KMS-11 (cell line): ENCODE results near the gene TACR1.

Source experiments
- H2AFZ ChIP-seq: fragments of 200-600 bp; sonication (generic); 2 replicates; pipeline ENCODE4 v1.6.1; 2016; ENCODE audit warnings: antibody characterized with exemption, mixed run types, low read depth
- H3K27ac ChIP-seq: fragments of 200-600 bp; sonication (generic); 2 replicates; pipeline ENCODE4 v1.6.1; 2016; ENCODE audit warnings: mild to moderate bottlenecking, mixed run types
- H3K27me3 ChIP-seq: fragments of 200-600 bp; sonication (generic); 2 replicates; pipeline ENCODE4 v1.6.1; 2017; ENCODE audit warnings: mild to moderate bottlenecking, low read depth, mixed run types, moderate library complexity; ENCODE audit not compliant: insufficient read depth
- H3K36me3 ChIP-seq: fragments of 200-600 bp; sonication (generic); 2 replicates; pipeline ENCODE4 v1.6.1; 2017; ENCODE audit warnings: mild to moderate bottlenecking, mixed run types; ENCODE audit not compliant: insufficient read depth
- H3K4me1 ChIP-seq: fragments of 200-600 bp; sonication (generic); 2 replicates; pipeline ENCODE4 v1.6.1; 2016; ENCODE audit warnings: mild to moderate bottlenecking, low read depth, mixed run types; ENCODE audit not compliant: poor library complexity, severe bottlenecking
- H3K4me2 ChIP-seq: fragments of 200-600 bp; sonication (generic); 2 replicates; pipeline ENCODE4 v1.7.0; 2016; ENCODE audit warnings: mild to moderate bottlenecking, mixed run types
- H3K4me3 ChIP-seq: fragments of 200-600 bp; sonication (generic); IDR thresholded peaks from 2 replicates; pipeline ENCODE4 v1.6.1; 2017; ENCODE audit warnings: low read depth, low read length, mixed read lengths; ENCODE audit not compliant: insufficient read depth
- H3K79me2 ChIP-seq: fragments of 200-600 bp; sonication (generic); 2 replicates; pipeline ENCODE4 v1.6.1; 2016; ENCODE audit warnings: low read depth, mixed run types; ENCODE audit not compliant: insufficient read depth
- H3K9ac ChIP-seq: fragments of 200-600 bp; sonication (generic); 2 replicates; pipeline ENCODE4 v1.6.1; 2016; ENCODE audit warnings: mild to moderate bottlenecking, mixed run types
- H4K20me1 ChIP-seq: fragments of 200-600 bp; sonication (generic); 2 replicates; pipeline ENCODE4 v1.6.1; 2016; ENCODE audit warnings: mild to moderate bottlenecking, mixed run types; ENCODE audit not compliant: insufficient read depth
- TF ChIP-seq, protein P1 (sequence below): fragments of 200-600 bp; sonication (generic); conservative IDR thresholded peaks from 2 replicates; pipeline ENCODE4 v1.6.1; 2017; ENCODE audit warnings: low read depth, mild to moderate bottlenecking, antibody characterized with exemption, low read length, moderate library complexity, mixed read lengths

The TACR1 gene

DNA sequence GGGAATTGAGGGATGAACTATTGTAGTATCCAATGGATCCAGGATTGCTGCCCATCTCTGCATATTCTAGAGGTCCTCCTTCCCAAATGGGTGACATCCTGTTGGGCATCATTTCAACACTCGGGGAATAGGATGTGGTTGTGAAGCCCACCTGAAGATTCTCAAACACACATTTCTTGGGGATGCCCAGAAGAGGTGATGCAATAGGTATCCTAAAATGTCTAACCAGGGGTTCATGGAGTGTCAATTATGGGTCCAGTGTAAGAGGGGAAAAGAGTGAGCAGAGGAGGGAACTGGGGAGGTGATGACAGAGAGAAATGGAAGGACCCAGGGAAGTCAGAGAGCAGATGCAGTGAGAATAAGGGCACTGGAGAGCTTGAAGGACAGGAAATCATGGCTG, 188.7 kb downstream of the TACR1 start:
- Histone ChIP-seq H3K79me2 (no peaks in the 10 kb centered on the region), H3K27me3 (no peaks in the 10 kb centered on the region), H3K4me3 (no peak overlapping the region), H3K9ac (no peak overlapping the region), H4K20me1 (no peaks in the 10 kb centered on the region), H3K4me2 (no peak overlapping the region), H3K4me1 (no peaks in the 10 kb centered on the region), H3K27ac (no peak overlapping the region), H2AFZ (no peak overlapping the region), H3K36me3 (no peaks in the 10 kb centered on the region)
- TF ChIP-seq, protein P1, sequence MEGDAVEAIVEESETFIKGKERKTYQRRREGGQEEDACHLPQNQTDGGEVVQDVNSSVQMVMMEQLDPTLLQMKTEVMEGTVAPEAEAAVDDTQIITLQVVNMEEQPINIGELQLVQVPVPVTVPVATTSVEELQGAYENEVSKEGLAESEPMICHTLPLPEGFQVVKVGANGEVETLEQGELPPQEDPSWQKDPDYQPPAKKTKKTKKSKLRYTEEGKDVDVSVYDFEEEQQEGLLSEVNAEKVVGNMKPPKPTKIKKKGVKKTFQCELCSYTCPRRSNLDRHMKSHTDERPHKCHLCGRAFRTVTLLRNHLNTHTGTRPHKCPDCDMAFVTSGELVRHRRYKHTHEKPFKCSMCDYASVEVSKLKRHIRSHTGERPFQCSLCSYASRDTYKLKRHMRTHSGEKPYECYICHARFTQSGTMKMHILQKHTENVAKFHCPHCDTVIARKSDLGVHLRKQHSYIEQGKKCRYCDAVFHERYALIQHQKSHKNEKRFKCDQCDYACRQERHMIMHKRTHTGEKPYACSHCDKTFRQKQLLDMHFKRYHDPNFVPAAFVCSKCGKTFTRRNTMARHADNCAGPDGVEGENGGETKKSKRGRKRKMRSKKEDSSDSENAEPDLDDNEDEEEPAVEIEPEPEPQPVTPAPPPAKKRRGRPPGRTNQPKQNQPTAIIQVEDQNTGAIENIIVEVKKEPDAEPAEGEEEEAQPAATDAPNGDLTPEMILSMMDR: no peak

DNA sequence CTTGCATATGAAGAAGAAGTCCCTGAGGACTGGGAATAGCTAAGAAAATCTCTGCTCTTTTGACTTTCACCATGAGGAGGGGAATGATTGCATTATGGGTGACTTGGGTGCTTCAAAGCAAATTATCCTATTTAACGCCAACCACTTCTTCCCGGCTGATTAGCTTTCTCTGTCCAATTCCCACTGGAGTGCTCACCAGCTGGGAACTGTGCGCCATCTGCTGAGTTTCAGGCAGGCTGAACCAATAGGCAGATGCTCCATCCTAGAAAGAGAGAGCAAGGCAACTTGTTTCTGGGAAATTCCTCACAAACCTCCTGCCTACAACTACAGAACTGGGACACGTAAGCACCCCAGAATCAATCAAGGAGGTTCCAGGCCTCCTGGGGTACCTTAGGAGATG, 191.5 kb downstream of the TACR1 start:
- no peak overlapping the region for H3K4me2 ChIP-seq
- no peaks in the 10 kb centered on the region for H3K27me3 ChIP-seq
- H4K20me1 ChIP-seq: no peaks in the 10 kb centered on the region
- no peak overlapping the region for H3K27ac ChIP-seq
- TF ChIP-seq, protein P1: no peak
- H2AFZ ChIP-seq: no peak overlapping the region
- H3K4me3 ChIP-seq: no peak overlapping the region
- H3K4me1 ChIP-seq: no peaks in the 10 kb centered on the region
- no peaks in the 10 kb centered on the region for H3K79me2 ChIP-seq
- H3K36me3 ChIP-seq: no peaks in the 10 kb centered on the region
- no peak overlapping the region for H3K9ac ChIP-seq

- Histone ChIP-seq H3K36me3 (no peaks in the 10 kb centered on the region), H3K4me3 (no peak overlapping the region), H3K9ac (no peak overlapping the region), H4K20me1 (no peaks in the 10 kb centered on the region), H2AFZ (no peak overlapping the region), H3K4me2 (no peak overlapping the region), H3K79me2 (no peaks in the 10 kb centered on the region), H3K27ac (no peak overlapping the region), H3K27me3 (no peaks in the 10 kb centered on the region), H3K4me1 (no peaks in the 10 kb centered on the region)
- TF ChIP-seq, protein P1: no peak
These were observed 192.3 kb downstream of the TACR1 start for GRCh38 chr2:75007061-75007460.

- TF ChIP-seq, protein P1: no peak
- no peaks in the 10 kb centered on the region for H3K27me3 ChIP-seq
These were observed 193.3 kb downstream of the TACR1 start for GRCh38 chr2:75006041-75006440.

DNA sequence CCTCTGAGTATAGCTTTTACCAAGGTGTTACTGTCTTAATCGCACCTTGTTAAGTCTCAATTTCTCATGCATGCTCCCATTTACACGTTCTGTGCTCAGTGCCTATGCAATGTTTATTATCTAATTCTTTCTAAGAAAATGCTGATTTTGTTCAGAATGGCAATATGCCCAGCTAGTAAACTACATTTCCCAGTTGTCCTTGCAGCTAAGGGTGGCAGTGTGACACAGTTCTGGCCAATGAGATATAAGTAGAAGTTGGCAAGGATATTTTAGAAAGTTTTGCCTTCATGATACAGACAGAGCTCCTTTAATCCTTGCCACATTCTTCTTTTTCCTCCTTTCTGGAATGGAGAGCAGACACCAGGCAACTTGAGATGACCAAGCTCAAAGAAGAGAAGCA, 195.5 kb downstream of the TACR1 start:
- Histone ChIP-seq H3K36me3 (no peaks in the 10 kb centered on the region), H4K20me1 (no peaks in the 10 kb centered on the region), H3K9ac (no peak overlapping the region), H3K27ac (no peak overlapping the region), H3K4me2 (no peak overlapping the region), H2AFZ (no peak overlapping the region), H3K79me2 (no peaks in the 10 kb centered on the region), H3K4me3 (no peak overlapping the region), H3K27me3 (no peaks in the 10 kb centered on the region), H3K4me1 (no peaks in the 10 kb centered on the region)
- TF ChIP-seq, protein P1: no peak

More at GRCh38 chr2:75006041-75006440, 193.3 kb downstream of the TACR1 start:
- H3K36me3 ChIP-seq: no peaks in the 10 kb centered on the region
- H3K4me1 ChIP-seq: no peaks in the 10 kb centered on the region
- no peaks in the 10 kb centered on the region for H3K79me2 ChIP-seq
- H4K20me1 ChIP-seq: no peaks in the 10 kb centered on the region
- H2AFZ ChIP-seq: no peak overlapping the region
- no peak overlapping the region for H3K27ac ChIP-seq
- no peak overlapping the region for H3K4me2 ChIP-seq
- no peak overlapping the region for H3K4me3 ChIP-seq
- H3K9ac ChIP-seq: no peak overlapping the region
